ENCODE data around the gene MANF. TPM values are rescaled to one million over a fixed set of nuclear protein-coding genes. Genes with fewer than 3 reads are reported as not detected.
"Not testable (repeated sequence)": the region's sequence is repeated elsewhere in the genome, so short reads cannot be mapped to it uniquely, and the experiment has no call there.

The MANF gene
- total RNA-seq, result 223 and 231 TPM in 2 replicates

GRCh38 chr3:51384726-51385473 lies at the start of gene MANF:
TSS of gene MANF (plus strand) at chr3:51385291. CDS start at chr3:51385343, 52 bp downstream.
- intact Hi-C loops (cut with micrococcal nuclease), result loop anchor here (1.0 to 10.0 kb wide), 16 partner anchors 13 to 1750 kb away; partner anchors contain the start of genes CYB561D2, DCAF1, GNAI2 and GNL3

GRCh38 chr3:51336261-51336660 lies 48.8 kb upstream of the MANF start:
- intact Hi-C loops (cut with micrococcal nuclease), result no loop called here

- intact Hi-C loops (cut with micrococcal nuclease), result no loop called here
Measured at GRCh38 chr3:51337666-51338065, 47.4 kb upstream of the MANF start.

GRCh38 chr3:51338632-51339031 lies 46.5 kb upstream of the MANF start:
- intact Hi-C loops (cut with micrococcal nuclease), result no loop called here

- intact Hi-C loops (cut with micrococcal nuclease), result no loop called here
Measured at GRCh38 chr3:51340013-51340829, 44.9 kb upstream of the MANF start.

- intact Hi-C loops (cut with micrococcal nuclease), result no loop called here
Measured at GRCh38 chr3:51340989-51341636, 44.0 kb upstream of the MANF start.

GRCh38 chr3:51343918-51344687 lies 41.0 kb upstream of the MANF start:
- intact Hi-C loops (cut with micrococcal nuclease), result no loop called here

GRCh38 chr3:51350751-51351150 lies 34.3 kb upstream of the MANF start:
- intact Hi-C loops (cut with micrococcal nuclease), result no loop called here

GRCh38 chr3:51353131-51353530 lies 32.0 kb upstream of the MANF start:
- intact Hi-C loops (cut with micrococcal nuclease), result no loop called here

- intact Hi-C loops (cut with micrococcal nuclease), result no loop called here
Measured at GRCh38 chr3:51353691-51354090, 31.4 kb upstream of the MANF start.

GRCh38 chr3:51354172-51354571 lies 30.9 kb upstream of the MANF start:
- intact Hi-C loops (cut with micrococcal nuclease), result no loop called here

GRCh38 chr3:51354731-51355615 lies 30.1 kb upstream of the MANF start:
- intact Hi-C loops (cut with micrococcal nuclease), result no loop called here

- intact Hi-C loops (cut with micrococcal nuclease), result no loop called here
Measured at GRCh38 chr3:51355891-51356578, 29.1 kb upstream of the MANF start.

GRCh38 chr3:51357856-51358255 lies 27.2 kb upstream of the MANF start:
- intact Hi-C loops (cut with micrococcal nuclease), result no loop called here

GRCh38 chr3:51358981-51359380 lies 26.1 kb upstream of the MANF start:
- intact Hi-C loops (cut with micrococcal nuclease), result no loop called here

GRCh38 chr3:51360806-51361205 lies 24.3 kb upstream of the MANF start:
- intact Hi-C loops (cut with micrococcal nuclease), result no loop called here

- intact Hi-C loops (cut with micrococcal nuclease), result no loop called here
Measured at GRCh38 chr3:51361746-51362145, 23.3 kb upstream of the MANF start.

GRCh38 chr3:51362476-51362875 lies 22.6 kb upstream of the MANF start:
- intact Hi-C loops (cut with micrococcal nuclease), result no loop called here

GRCh38 chr3:51368276-51368675 lies 16.8 kb upstream of the MANF start:
- intact Hi-C loops (cut with micrococcal nuclease), result not testable (repeated sequence)
